ENCODE results near the gene CPEB3. TPM values are rescaled to one million over a fixed set of nuclear protein-coding genes. Genes with fewer than 3 reads are reported as not detected.

CPEB3 gene
- total RNA-seq, 6 experiments from 2014 or later: 5.7 to 46.5 (median 8.7) TPM

DNA sequence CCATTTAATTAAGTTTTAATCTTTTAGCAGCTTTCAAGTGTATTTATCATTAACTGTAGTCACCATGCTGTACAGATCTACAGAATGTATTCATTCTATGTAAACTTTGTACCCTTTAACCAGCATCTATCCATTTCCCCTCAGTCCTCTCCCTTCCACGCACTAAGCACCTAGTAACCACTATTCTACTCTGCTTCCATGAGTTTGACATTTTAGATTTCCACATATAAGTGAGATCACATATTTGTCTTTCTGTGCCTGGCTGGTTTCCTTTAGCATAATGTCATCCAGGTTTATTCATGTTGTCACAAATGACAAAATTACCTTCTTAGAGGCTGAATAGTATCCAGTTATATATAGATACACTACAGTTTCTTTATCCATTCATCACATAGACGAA is 287.6 kb downstream of the CPEB3 start:
- intact Hi-C loops (cut with DNase I): no loop called here
- ATAC-seq (peak in 1 of 4 donors; percentile 30), DNase-seq (no peak)
- 94% methylated on average over 2 of the region's 2 CpGs for WGBS (ENCODE audit: insufficient coverage, low coverage, low lambda C conversion rate, missing lambda C conversion rate)
- TF ChIP-seq POLR2A (IDR thresholded peaks at IDR 0.05): no peak
- TF ChIP-seq, protein P1, sequence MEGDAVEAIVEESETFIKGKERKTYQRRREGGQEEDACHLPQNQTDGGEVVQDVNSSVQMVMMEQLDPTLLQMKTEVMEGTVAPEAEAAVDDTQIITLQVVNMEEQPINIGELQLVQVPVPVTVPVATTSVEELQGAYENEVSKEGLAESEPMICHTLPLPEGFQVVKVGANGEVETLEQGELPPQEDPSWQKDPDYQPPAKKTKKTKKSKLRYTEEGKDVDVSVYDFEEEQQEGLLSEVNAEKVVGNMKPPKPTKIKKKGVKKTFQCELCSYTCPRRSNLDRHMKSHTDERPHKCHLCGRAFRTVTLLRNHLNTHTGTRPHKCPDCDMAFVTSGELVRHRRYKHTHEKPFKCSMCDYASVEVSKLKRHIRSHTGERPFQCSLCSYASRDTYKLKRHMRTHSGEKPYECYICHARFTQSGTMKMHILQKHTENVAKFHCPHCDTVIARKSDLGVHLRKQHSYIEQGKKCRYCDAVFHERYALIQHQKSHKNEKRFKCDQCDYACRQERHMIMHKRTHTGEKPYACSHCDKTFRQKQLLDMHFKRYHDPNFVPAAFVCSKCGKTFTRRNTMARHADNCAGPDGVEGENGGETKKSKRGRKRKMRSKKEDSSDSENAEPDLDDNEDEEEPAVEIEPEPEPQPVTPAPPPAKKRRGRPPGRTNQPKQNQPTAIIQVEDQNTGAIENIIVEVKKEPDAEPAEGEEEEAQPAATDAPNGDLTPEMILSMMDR (IDR thresholded peaks at IDR 0.05): no peak
- Histone ChIP-seq H3K4me3 (no peak overlapping the region), H3K27me3 (no peaks in the 10 kb centered on the region), H3K4me1 (no peaks in the 10 kb centered on the region), H3K36me3 (peaks cover 0 to 3% (median 0%) of the 10 kb centered on the region in 4 donors), H3K9me3 (no peaks in the 10 kb centered on the region), H3K27ac (no peak overlapping the region)

DNA sequence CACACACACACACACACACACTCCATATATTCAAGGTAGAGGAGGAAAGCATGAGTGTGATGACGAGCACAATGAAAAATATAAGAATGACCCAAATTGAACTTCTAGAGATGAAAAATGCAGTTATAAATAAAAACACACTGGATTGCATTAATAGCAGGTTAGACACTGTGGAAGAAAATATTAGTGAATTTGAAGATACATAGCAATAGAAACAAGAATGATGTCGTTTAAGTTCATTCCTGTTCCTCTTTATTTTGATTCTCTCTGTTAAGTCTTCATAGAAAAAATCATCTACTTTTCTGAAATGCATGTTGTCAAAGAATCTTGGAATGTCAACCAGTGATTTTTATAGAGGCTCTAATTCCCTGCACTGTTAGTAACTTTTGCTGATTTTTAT is 288.9 kb downstream of the CPEB3 start:
- Histone ChIP-seq H3K27me3 (no peaks in the 10 kb centered on the region), H3K4me1 (no peaks in the 10 kb centered on the region), H3K4me3 (no peak overlapping the region), H3K36me3 (peaks cover 0 to 4% (median 0%) of the 10 kb centered on the region in 4 donors), H3K27ac (no peak overlapping the region), H3K9me3 (no peaks in the 10 kb centered on the region)
- 100% methylated on average over 2 of the region's 2 CpGs for WGBS (ENCODE audit: insufficient coverage, low coverage, low lambda C conversion rate, missing lambda C conversion rate)
- TF ChIP-seq, protein P1 (IDR thresholded peaks at IDR 0.05): no peak
- no peak for TF ChIP-seq POLR2A (IDR thresholded peaks at IDR 0.05)
- ATAC-seq: no peak
- no peak for DNase-seq
- intact Hi-C loops (cut with DNase I): no loop called here

DNA sequence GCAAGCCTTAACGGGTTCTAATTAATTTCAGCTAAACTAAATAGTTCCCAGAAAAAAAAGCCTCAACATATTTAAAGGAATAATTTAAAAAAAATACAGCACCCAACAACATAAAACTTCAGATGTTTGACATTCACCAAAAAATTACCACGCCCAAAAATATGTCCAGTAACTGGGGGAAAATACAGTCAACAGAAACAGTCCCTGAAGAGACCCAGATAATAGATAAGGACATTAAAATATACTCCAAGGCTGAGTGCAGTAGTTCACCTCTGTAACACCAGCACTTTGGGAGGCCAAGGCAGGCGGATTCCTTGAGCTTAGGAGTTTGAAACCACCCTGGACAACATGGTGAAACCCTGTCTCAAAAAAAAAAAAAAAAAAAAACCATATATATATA is 289.3 kb downstream of the CPEB3 start:
- intact Hi-C loops (cut with DNase I): no loop called here
- H3K4me3 ChIP-seq: no peak overlapping the region
- H3K27me3 ChIP-seq: no peaks in the 10 kb centered on the region
- no peak overlapping the region for H3K27ac ChIP-seq
- TF ChIP-seq, protein P1 (IDR thresholded peaks at IDR 0.05): no peak
- no peak for TF ChIP-seq POLR2A (IDR thresholded peaks at IDR 0.05)
- DNase-seq (no peak), ATAC-seq (no peak)
- H3K4me1 ChIP-seq: no peaks in the 10 kb centered on the region
- H3K36me3 ChIP-seq: peaks cover 0 to 4% (median 0%) of the 10 kb centered on the region in 4 donors
- WGBS (ENCODE audit: insufficient coverage, low coverage, low lambda C conversion rate, missing lambda C conversion rate): 100% methylated on average over 2 of the region's 3 CpGs
- H3K9me3 ChIP-seq: no peaks in the 10 kb centered on the region

Small RNA genes lying within 50 kb of the gene (small RNA-seq; reads per million reads assigned to genes)
- gene RF00019 (0 reads per million in 2 experiments), gene RF00402 (0 reads per million in 2 experiments), gene RF00622 (0 reads per million in 2 experiments), gene RNY3P12 (0 reads per million in 2 experiments)

Other genes starting within 250 kb of the CPEB3 start
- 10 to 100 TPM; 14.6 to 26.5 (median 23.8) TPM for gene MARCHF5, start 89 bp upstream of the CPEB3 start, total RNA-seq